Left forelimb (tissue), 1 donor: ENCODE results near the gene CYB5RL.
A peak's percentile ranks its signal among the peaks of the same experiment; 100 is the strongest.
"Not testable (repeated sequence)": the region's sequence is repeated elsewhere in the genome, so short reads cannot be mapped to it uniquely, and the experiment has no call there.

Experiments used
- DNase-seq: peaks from one replicate; pipeline ENCODE4 v3.0.0-alpha.2; 2018; ENCODE audit warnings: low spot score

CYB5RL gene

GRCh38 chr1:54199765-54200518 is at the start of gene CYB5RL, which contains the start of gene MRPL37:
Gene CYB5RL (minus strand): TSS chr1:54200030. CDS start chr1:54195616, 4,414 bp downstream.
Gene MRPL37 (plus strand): TSS chr1:54200167. CDS start chr1:54200244, 77 bp downstream.
- peak; percentile 95 for DNase-seq

GRCh38 chr1:54248966-54249365 is 49.1 kb upstream of the CYB5RL start:
- DNase-seq = no peak

- DNase-seq = no peak
Observed at GRCh38 chr1:54247863-54248515, 48.2 kb upstream of the CYB5RL start.

- no peak for DNase-seq
Observed at GRCh38 chr1:54246116-54246721, 46.4 kb upstream of the CYB5RL start.

- DNase-seq = no peak
Observed at GRCh38 chr1:54245501-54245900, 45.7 kb upstream of the CYB5RL start.

GRCh38 chr1:54244655-54245054 is 44.8 kb upstream of the CYB5RL start:
- DNase-seq = no peak

GRCh38 chr1:54243022-54243421 is 43.2 kb upstream of the CYB5RL start:
- no peak for DNase-seq

- no peak for DNase-seq
Observed at GRCh38 chr1:54241364-54241763, 41.5 kb upstream of the CYB5RL start.

- no peak for DNase-seq
Observed at GRCh38 chr1:54240741-54241335, 41.0 kb upstream of the CYB5RL start.

GRCh38 chr1:54239631-54240031 is 39.8 kb upstream of the CYB5RL start:
- no peak for DNase-seq

GRCh38 chr1:54239035-54239383 is 39.2 kb upstream of the CYB5RL start:
- no peak for DNase-seq

- no peak for DNase-seq
Observed at GRCh38 chr1:54238353-54239034, 38.7 kb upstream of the CYB5RL start.

- no peak for DNase-seq
Observed at GRCh38 chr1:54237586-54237985, 37.8 kb upstream of the CYB5RL start.

- DNase-seq = no peak
Observed at GRCh38 chr1:54234284-54234683, 34.5 kb upstream of the CYB5RL start.

- DNase-seq = not testable (repeated sequence)
Observed at GRCh38 chr1:54233196-54233595, 33.4 kb upstream of the CYB5RL start.

- DNase-seq = no peak
Observed at GRCh38 chr1:54230507-54231339, 30.9 kb upstream of the CYB5RL start.

- DNase-seq = no peak
Observed at GRCh38 chr1:54229281-54229891, 29.6 kb upstream of the CYB5RL start.

- DNase-seq = no peak
Observed at GRCh38 chr1:54228638-54229079, 28.8 kb upstream of the CYB5RL start.

- no peak for DNase-seq
Observed at GRCh38 chr1:54227891-54228310, 28.1 kb upstream of the CYB5RL start.

GRCh38 chr1:54227091-54227602 is 27.3 kb upstream of the CYB5RL start:
- no peak for DNase-seq
